Mammary epithelial cell (primary cell): ENCODE measurements around the gene TEAD3.

ENCODE experiments used
- EZH2 ChIP-seq: IDR thresholded peaks from 2 replicates; pipeline ENCODE4 v1.6.1; 2012; ENCODE audit warnings: low read length, inconsistent platforms, borderline replicate concordance
- TF ChIP-seq, protein P1 (sequence below), 2 donors: IDR thresholded peaks in 1 of 2; conservative IDR thresholded peaks in 1 of 2; 2 replicates each; pipeline ENCODE4 v1.5.1; 2011 to 2012; ENCODE audit warnings: inconsistent platforms in 2 of 2, low read length in 2 of 2, mild to moderate bottlenecking in 2 of 2, control low read depth in 1 of 2, low read depth in 1 of 2; ENCODE audit not compliant: insufficient read depth in 1 of 2; ENCODE audit errors: extremely low read depth in 1 of 2

DNA sequence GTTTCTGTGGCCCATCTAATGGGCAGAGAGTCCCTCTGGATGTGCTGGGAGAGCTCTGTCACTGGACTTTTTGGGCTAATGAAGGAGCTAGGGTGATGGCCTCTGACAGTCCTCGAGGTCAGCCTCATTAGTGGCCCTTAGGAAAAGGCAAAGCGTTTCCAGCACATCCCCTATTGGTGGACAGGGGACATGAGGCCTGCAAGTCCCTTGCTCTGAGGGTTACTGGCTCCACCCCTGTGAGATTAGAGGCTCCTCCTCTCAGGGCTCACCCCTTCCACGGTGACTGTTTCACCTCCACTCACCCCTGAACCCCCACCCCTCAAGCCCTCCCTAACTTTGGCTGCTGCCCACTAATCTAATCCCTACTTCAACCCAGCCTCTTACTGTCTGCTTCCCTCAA, 57.6 kb downstream of the TEAD3 start:
- TF ChIP-seq EZH2, result no peak
- TF ChIP-seq, protein P1, sequence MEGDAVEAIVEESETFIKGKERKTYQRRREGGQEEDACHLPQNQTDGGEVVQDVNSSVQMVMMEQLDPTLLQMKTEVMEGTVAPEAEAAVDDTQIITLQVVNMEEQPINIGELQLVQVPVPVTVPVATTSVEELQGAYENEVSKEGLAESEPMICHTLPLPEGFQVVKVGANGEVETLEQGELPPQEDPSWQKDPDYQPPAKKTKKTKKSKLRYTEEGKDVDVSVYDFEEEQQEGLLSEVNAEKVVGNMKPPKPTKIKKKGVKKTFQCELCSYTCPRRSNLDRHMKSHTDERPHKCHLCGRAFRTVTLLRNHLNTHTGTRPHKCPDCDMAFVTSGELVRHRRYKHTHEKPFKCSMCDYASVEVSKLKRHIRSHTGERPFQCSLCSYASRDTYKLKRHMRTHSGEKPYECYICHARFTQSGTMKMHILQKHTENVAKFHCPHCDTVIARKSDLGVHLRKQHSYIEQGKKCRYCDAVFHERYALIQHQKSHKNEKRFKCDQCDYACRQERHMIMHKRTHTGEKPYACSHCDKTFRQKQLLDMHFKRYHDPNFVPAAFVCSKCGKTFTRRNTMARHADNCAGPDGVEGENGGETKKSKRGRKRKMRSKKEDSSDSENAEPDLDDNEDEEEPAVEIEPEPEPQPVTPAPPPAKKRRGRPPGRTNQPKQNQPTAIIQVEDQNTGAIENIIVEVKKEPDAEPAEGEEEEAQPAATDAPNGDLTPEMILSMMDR (conservative IDR thresholded peaks at IDR 0.05 in 1 of 2, IDR thresholded peaks at IDR 0.05 in 1 of 2; ENCODE audit: extremely low read depth in 1 of 2, insufficient read depth in 1 of 2, low read depth in 1 of 2, low read length in 2 of 2), result no peak
